SU-DHL-6 (cell line): ENCODE results near the gene AFAP1.

ENCODE experiments used
- H2AFZ ChIP-seq: fragments of 200-600 bp; sonication (generic); 2 replicates; pipeline ENCODE4 v1.6.1; 2014; ENCODE audit warnings: low read depth, mild to moderate bottlenecking, moderate library complexity, mixed read lengths, antibody characterized with exemption, low read length; ENCODE audit not compliant: severe bottlenecking
- H3F3A ChIP-seq: fragments of 200-600 bp; shearing (Covaris generic); 2 replicates; pipeline ENCODE4 v1.6.0; 2016; ENCODE audit warnings: antibody characterized with exemption, mild to moderate bottlenecking; ENCODE audit not compliant: insufficient read depth
- H3K27ac ChIP-seq: fragments of 200-600 bp; sonication (generic); 2 replicates; pipeline ENCODE4 v1.5.1; 2016; ENCODE audit warnings: low read depth, mild to moderate bottlenecking, low read length, moderate library complexity, mixed read lengths
- H3K27me3 ChIP-seq: fragments of 200-600 bp; sonication (generic), shearing (Covaris generic); 2 replicates; pipeline ENCODE4 v1.6.0; 2014; ENCODE audit warnings: mild to moderate bottlenecking, low read length
- H3K36me3 ChIP-seq: fragments of 200-600 bp; sonication (generic); 2 replicates; pipeline ENCODE4 v1.6.1; 2014; ENCODE audit warnings: mild to moderate bottlenecking, low read length, mixed read lengths
- H3K4me2 ChIP-seq: fragments of 300-600, 200-600 bp; shearing (Covaris generic), sonication (generic); 2 replicates; pipeline ENCODE4 v1.6.0; 2014; ENCODE audit warnings: low read length, low read depth, mild to moderate bottlenecking; ENCODE audit not compliant: poor library complexity, severe bottlenecking
- H3K4me3 ChIP-seq: fragments of 200-600 bp; sonication (generic); 2 replicates; pipeline ENCODE4 v1.5.1; 2014; ENCODE audit warnings: antibody characterized with exemption, low read length, mild to moderate bottlenecking, mixed read lengths; ENCODE audit not compliant: insufficient read depth, poor library complexity, severe bottlenecking
- H3K79me2 ChIP-seq: fragments of 200-600 bp; sonication (generic); 2 replicates; pipeline ENCODE4 v1.6.1; 2014; ENCODE audit warnings: mild to moderate bottlenecking, low read length, moderate library complexity; ENCODE audit not compliant: insufficient read depth
- H3K9ac ChIP-seq: fragments of 200-600 bp; sonication (generic); 2 replicates; pipeline ENCODE4 v1.7.0; 2014; ENCODE audit warnings: mild to moderate bottlenecking, low read length
- H3K9me2 ChIP-seq: fragments of 200-600 bp; sonication (generic); replicated peaks from 2 replicates; pipeline ENCODE4 v1.6.1; 2014; ENCODE audit warnings: low read length; ENCODE audit not compliant: insufficient read depth
- H3K9me3 ChIP-seq: fragments of 200-600 bp; sonication (generic); 2 replicates; pipeline ENCODE4 v1.6.1; 2014; ENCODE audit warnings: low read length, mixed read lengths; ENCODE audit not compliant: insufficient read depth
- H4K20me1 ChIP-seq: fragments of 200-600 bp; sonication (generic); 2 replicates; pipeline ENCODE4 v1.6.1; 2014; ENCODE audit warnings: low read depth, mild to moderate bottlenecking, antibody characterized with exemption, low read length, moderate library complexity, mixed read lengths
- EZH2phosphoT487 ChIP-seq: fragments of 200-600 bp; sonication (generic), shearing (Covaris generic); conservative IDR thresholded peaks from 2 replicates; pipeline ENCODE4 v1.6.1; 2018; ENCODE audit warnings: mild to moderate bottlenecking, antibody characterized with exemption, low read length, moderate library complexity, mixed read lengths
- TF ChIP-seq, protein P1 (sequence below): fragments of 200-600 bp; sonication (generic); IDR thresholded peaks from one replicate; pipeline ENCODE4 v1.5.1; 2017; ENCODE audit warnings: antibody characterized with exemption, mild to moderate bottlenecking, low read length, moderate library complexity; ENCODE audit not compliant: insufficient read depth, poor library complexity, severe bottlenecking

Gene AFAP1

DNA sequence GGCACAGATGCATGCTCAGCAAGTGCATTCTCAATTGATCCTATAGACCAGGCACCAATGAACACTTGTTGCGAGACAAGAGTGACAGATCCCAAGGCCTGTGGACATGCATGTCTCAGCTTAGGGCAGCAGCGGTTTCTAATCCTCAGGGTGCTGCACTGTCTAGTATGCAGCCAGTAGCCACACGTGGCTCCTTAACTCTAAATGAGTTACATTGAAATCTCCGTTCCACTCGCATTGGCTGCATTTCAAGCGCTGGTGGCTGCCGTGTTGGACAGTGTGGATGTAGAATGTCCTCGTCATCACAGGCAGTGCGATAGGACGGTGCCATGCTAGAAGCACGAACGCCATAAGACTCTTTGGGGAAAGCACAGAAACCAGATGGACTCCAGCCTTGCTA, 24.0 kb upstream of the AFAP1 start:
- Histone ChIP-seq H3K9me3 (no peaks in the 10 kb centered on the region), H3K9ac (no peak overlapping the region), H3K79me2 (no peaks in the 10 kb centered on the region), H3K27ac (no peak overlapping the region), H3K27me3 (no peaks in the 10 kb centered on the region), H3K36me3 (no peaks in the 10 kb centered on the region), H3F3A (no peaks in the 10 kb centered on the region), H3K9me2 (no peaks in the 10 kb centered on the region), H2AFZ (no peak overlapping the region), H3K4me2 (no peak overlapping the region), H4K20me1 (no peaks in the 10 kb centered on the region), H3K4me3 (no peak overlapping the region)
- TF ChIP-seq, protein P1, sequence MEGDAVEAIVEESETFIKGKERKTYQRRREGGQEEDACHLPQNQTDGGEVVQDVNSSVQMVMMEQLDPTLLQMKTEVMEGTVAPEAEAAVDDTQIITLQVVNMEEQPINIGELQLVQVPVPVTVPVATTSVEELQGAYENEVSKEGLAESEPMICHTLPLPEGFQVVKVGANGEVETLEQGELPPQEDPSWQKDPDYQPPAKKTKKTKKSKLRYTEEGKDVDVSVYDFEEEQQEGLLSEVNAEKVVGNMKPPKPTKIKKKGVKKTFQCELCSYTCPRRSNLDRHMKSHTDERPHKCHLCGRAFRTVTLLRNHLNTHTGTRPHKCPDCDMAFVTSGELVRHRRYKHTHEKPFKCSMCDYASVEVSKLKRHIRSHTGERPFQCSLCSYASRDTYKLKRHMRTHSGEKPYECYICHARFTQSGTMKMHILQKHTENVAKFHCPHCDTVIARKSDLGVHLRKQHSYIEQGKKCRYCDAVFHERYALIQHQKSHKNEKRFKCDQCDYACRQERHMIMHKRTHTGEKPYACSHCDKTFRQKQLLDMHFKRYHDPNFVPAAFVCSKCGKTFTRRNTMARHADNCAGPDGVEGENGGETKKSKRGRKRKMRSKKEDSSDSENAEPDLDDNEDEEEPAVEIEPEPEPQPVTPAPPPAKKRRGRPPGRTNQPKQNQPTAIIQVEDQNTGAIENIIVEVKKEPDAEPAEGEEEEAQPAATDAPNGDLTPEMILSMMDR: no peak
- TF ChIP-seq EZH2phosphoT487: no peak

DNA sequence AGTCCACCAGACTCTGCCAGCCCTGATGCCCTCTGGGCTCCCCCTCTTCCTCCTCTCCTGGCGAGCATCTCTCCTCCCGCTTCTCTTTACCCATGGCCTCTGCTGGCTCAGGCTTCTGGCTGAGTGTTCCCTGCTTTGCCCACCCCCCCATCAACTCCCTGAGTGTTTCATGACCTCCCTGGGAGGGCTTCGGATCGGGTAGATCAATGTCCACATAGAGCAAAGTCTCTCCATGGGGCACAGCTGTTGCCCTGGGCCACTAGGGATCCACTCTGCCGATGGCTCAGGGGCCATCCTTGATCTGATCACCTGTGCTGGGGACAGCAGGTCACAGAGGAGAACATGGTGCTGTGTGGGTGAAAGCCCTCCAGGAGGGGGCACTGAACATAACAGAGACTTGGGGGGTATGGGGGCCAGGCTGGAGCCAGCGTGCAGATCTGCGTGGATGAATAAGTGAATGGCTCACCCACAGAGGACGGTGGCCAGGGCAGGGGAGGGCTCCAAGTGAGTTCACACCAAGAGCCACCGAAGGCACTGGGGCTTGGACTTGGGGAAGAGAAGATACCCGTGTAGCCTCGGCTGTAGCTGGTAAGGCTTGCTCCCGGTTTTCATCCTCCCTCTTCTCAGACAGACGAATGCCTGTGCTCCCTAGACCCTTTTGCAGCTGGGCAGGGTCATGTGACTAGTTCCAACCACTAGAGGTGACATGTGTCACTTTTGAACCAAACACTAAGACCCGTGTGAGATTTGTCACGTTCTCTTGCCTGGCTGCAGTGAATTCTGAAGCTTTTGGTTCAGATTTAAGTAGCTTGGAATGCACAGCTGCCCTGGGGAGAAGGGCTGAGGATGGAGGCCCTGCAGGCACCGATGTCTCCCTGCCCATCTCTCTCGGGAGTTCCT, 23.2 kb upstream of the AFAP1 start:
- H2AFZ ChIP-seq: no peak overlapping the region
- no peaks in the 10 kb centered on the region for H3K9me3 ChIP-seq
- H3K9ac ChIP-seq: no peak overlapping the region
- H3K36me3 ChIP-seq: no peaks in the 10 kb centered on the region
- H3K4me3 ChIP-seq: no peak overlapping the region
- no peaks in the 10 kb centered on the region for H4K20me1 ChIP-seq
- no peak overlapping the region for H3K4me2 ChIP-seq
- H3F3A ChIP-seq: no peaks in the 10 kb centered on the region
- H3K9me2 ChIP-seq: no peaks in the 10 kb centered on the region
- TF ChIP-seq, protein P1: no peak
- TF ChIP-seq EZH2phosphoT487: no peak
- H3K27me3 ChIP-seq: no peaks in the 10 kb centered on the region
- H3K27ac ChIP-seq: no peak overlapping the region
- H3K79me2 ChIP-seq: no peaks in the 10 kb centered on the region

DNA sequence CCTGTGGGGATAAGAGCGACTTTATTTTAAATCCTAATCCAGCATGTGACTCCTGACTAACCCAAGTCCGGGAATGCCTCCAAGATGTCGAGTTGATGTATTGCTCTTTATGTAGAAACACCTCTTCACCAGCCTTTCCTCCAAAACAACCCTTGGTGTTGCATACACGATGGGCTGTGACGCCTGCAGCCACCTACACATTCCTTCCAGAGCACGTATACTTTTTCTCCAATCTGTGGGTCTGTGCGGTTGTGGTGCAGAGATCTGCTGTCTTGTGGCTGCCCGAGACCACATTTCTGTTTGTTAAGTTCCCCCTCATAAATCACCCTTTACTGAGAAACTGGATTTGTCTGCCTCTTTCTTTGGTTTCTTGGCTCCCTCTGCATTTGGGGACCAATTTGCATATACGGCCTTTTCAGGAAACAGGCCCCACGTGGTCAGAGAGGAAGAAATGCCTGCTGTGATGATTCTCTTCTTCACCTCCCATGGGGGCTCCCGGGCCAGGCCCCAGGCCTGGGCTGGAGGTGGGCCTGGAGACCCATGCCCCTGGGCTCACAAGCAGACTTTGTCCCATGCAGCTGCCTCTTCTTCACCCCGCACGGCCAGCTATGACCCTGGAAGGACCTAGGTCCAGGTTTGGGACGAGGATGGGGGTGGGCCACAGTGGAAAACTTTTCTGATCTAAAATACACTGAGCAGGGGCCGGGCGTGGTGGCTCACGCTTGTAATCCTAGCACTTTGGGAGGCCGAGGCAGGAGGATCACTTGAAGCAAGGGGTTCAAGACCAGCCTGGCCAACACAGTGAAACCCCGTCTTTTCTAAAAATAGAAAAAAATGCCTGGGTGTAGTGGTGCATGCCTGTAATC, 21.4 kb upstream of the AFAP1 start:
- Histone ChIP-seq H3K79me2 (no peaks in the 10 kb centered on the region), H4K20me1 (no peaks in the 10 kb centered on the region), H3K9me2 (no peaks in the 10 kb centered on the region), H3K4me2 (no peak overlapping the region), H3K9ac (no peak overlapping the region), H3K36me3 (no peaks in the 10 kb centered on the region), H3K27ac (no peak overlapping the region), H3K27me3 (no peaks in the 10 kb centered on the region), H3K9me3 (no peaks in the 10 kb centered on the region), H3F3A (no peaks in the 10 kb centered on the region), H3K4me3 (no peak overlapping the region), H2AFZ (no peak overlapping the region)
- TF ChIP-seq, protein P1: no peak
- TF ChIP-seq EZH2phosphoT487: no peak
